GM19395 (cell line): ENCODE measurements around the gene TMPRSS6.

Experiments used
- ATAC-seq: cut with Tn5 transposase; IDR thresholded peaks from one replicate; pipeline ENCODE4 v1.9.1; 2021; ENCODE audit warnings: mild to moderate bottlenecking, moderate library complexity; ENCODE audit not compliant: unreplicated experiment

Gene TMPRSS6

GRCh38 chr22:37032535-37033460, 76.7 kb downstream of the TMPRSS6 start:
- no peak for ATAC-seq

GRCh38 chr22:37032134-37032534, 77.4 kb downstream of the TMPRSS6 start:
- ATAC-seq = no peak

GRCh38 chr22:37030560-37031281, 78.8 kb downstream of the TMPRSS6 start:
- ATAC-seq = no peak

GRCh38 chr22:37028692-37029674, 80.5 kb downstream of the TMPRSS6 start:
- no peak for ATAC-seq

GRCh38 chr22:37027556-37027955, 82.0 kb downstream of the TMPRSS6 start:
- ATAC-seq = no peak

GRCh38 chr22:37026325-37026724, 83.2 kb downstream of the TMPRSS6 start:
- ATAC-seq = no peak

GRCh38 chr22:37025500-37026070, 83.9 kb downstream of the TMPRSS6 start:
- ATAC-seq = no peak

- no peak for ATAC-seq
These were observed 85.0 kb downstream of the TMPRSS6 start for GRCh38 chr22:37024339-37025157.

- no peak for ATAC-seq
These were observed 85.7 kb downstream of the TMPRSS6 start for GRCh38 chr22:37023743-37024338.

- no peak for ATAC-seq
These were observed 86.8 kb downstream of the TMPRSS6 start for GRCh38 chr22:37022483-37023337.

GRCh38 chr22:37021710-37022482, 87.6 kb downstream of the TMPRSS6 start:
- no peak for ATAC-seq

- ATAC-seq = no peak
These were observed 88.5 kb downstream of the TMPRSS6 start for GRCh38 chr22:37021041-37021440.

GRCh38 chr22:37020192-37020479, 89.4 kb downstream of the TMPRSS6 start:
- no peak for ATAC-seq

GRCh38 chr22:37019309-37020191, 90.0 kb downstream of the TMPRSS6 start, which contains the start of the genes MPST and TST:
TSS of gene MPST (plus strand) at chr22:37019742. CDS start at chr22:37019837, 95 bp downstream.
TSS of gene TST (minus strand) at chr22:37019447. CDS start at chr22:37018732, 715 bp downstream.
- ATAC-seq = no peak

GRCh38 chr22:37018815-37019308, 90.7 kb downstream of the TMPRSS6 start:
- no peak for ATAC-seq

GRCh38 chr22:37018086-37018814, 91.3 kb downstream of the TMPRSS6 start:
- ATAC-seq = no peak
